Measurements from ENCODE around the gene PCDH18. TPM values are rescaled to one million over a fixed set of nuclear protein-coding genes. Genes with fewer than 3 reads are reported as not detected.
A peak's percentile ranks its signal among the peaks of the same experiment; 100 is the strongest.

The PCDH18 gene
- total RNA-seq, 4 donors from 2014 or later: 4.1 to 11.5 (median 6.8) TPM

- TF ChIP-seq POLR2A (IDR thresholded peaks at IDR 0.05) (no peak), CTCF (IDR thresholded peaks at IDR 0.05) (no peak), POLR2AphosphoS5 (IDR thresholded peaks at IDR 0.05) (no peak), EP300 (IDR thresholded peaks at IDR 0.05) (no peak)
- Histone ChIP-seq H3K4me1 (no peaks in the 10 kb centered on the region), H3K36me3 (no peaks in the 10 kb centered on the region), H3K27ac (no peak overlapping the region), H3K9me3 (no peaks in the 10 kb centered on the region), H3K4me3 (no peak overlapping the region), H3K27me3 (no peaks in the 10 kb centered on the region)
- 61% methylated on average over 2 of the region's 2 CpGs for WGBS
- DNase-seq (ENCODE audit: low spot score in 2 of 2): no peak
Measured at GRCh38 chr4:137558951-137559350, 26.7 kb upstream of the PCDH18 start.

- DNase-seq (ENCODE audit: low spot score in 2 of 2): no peak
- Histone ChIP-seq H3K9me3 (no peaks in the 10 kb centered on the region), H3K27ac (no peak overlapping the region), H3K4me1 (peaks cover 6% of the 10 kb centered on the region), H3K27me3 (no peaks in the 10 kb centered on the region), H3K4me3 (no peak overlapping the region), H3K36me3 (no peaks in the 10 kb centered on the region)
- WGBS: 61% methylated on average over 4 of the region's 4 CpGs
- no peak for TF ChIP-seq CTCF (IDR thresholded peaks at IDR 0.05)
- no peak for TF ChIP-seq EP300 (IDR thresholded peaks at IDR 0.05)
- TF ChIP-seq POLR2AphosphoS5 (IDR thresholded peaks at IDR 0.05): peak in 1 of 3 donors; percentile 46
Measured at GRCh38 chr4:137545461-137545861, 13.2 kb upstream of the PCDH18 start.

GRCh38 chr4:137543648-137544047 lies 11.4 kb upstream of the PCDH18 start:
- Histone ChIP-seq H3K9me3 (no peaks in the 10 kb centered on the region), H3K27ac (peak overlapping the region; percentile 6), H3K36me3 (no peaks in the 10 kb centered on the region), H3K4me1 (peaks cover 6% of the 10 kb centered on the region), H3K4me3 (no peak overlapping the region), H3K27me3 (no peaks in the 10 kb centered on the region)
- no peak for DNase-seq (ENCODE audit: low spot score in 2 of 2)
- 69% methylated on average over 3 of the region's 3 CpGs for WGBS
- TF ChIP-seq POLR2AphosphoS5 (IDR thresholded peaks at IDR 0.05) (no peak), POLR2A (IDR thresholded peaks at IDR 0.05) (no peak), CTCF (IDR thresholded peaks at IDR 0.05) (no peak), EP300 (IDR thresholded peaks at IDR 0.05) (no peak)

GRCh38 chr4:137543198-137543597 lies 10.9 kb upstream of the PCDH18 start:
- Histone ChIP-seq H3K9me3 (no peaks in the 10 kb centered on the region), H3K4me3 (no peak overlapping the region), H3K27ac (peak overlapping the region; percentile 6), H3K36me3 (no peaks in the 10 kb centered on the region), H3K27me3 (no peaks in the 10 kb centered on the region), H3K4me1 (peaks cover 6% of the 10 kb centered on the region)
- WGBS: 58% methylated on average over 2 of the region's 2 CpGs
- DNase-seq (ENCODE audit: low spot score in 2 of 2): no peak
- no peak for TF ChIP-seq CTCF (IDR thresholded peaks at IDR 0.05)
- no peak for TF ChIP-seq EP300 (IDR thresholded peaks at IDR 0.05)
- no peak for TF ChIP-seq POLR2A (IDR thresholded peaks at IDR 0.05)
- no peak for TF ChIP-seq POLR2AphosphoS5 (IDR thresholded peaks at IDR 0.05)

- peak overlapping the region; percentile 55 for H3K27ac ChIP-seq
- no peaks in the 10 kb centered on the region for H3K36me3 ChIP-seq
Measured at GRCh38 chr4:137541876-137542646, 9.8 kb upstream of the PCDH18 start.

More at GRCh38 chr4:137541876-137542646, 9.8 kb upstream of the PCDH18 start:
- no peaks in the 10 kb centered on the region for H3K27me3 ChIP-seq
- no peak for DNase-seq (ENCODE audit: low spot score in 2 of 2)
- peak overlapping the region; percentile 33 for H3K4me3 ChIP-seq
- no peak for TF ChIP-seq EP300 (IDR thresholded peaks at IDR 0.05)
- TF ChIP-seq POLR2AphosphoS5 (IDR thresholded peaks at IDR 0.05): no peak
- no peak for TF ChIP-seq CTCF (IDR thresholded peaks at IDR 0.05)
- no peak for TF ChIP-seq POLR2A (IDR thresholded peaks at IDR 0.05)
- peaks cover 6% of the 10 kb centered on the region for H3K4me1 ChIP-seq
- H3K9me3 ChIP-seq: no peaks in the 10 kb centered on the region
- WGBS: 35% methylated on average over 7 of the region's 7 CpGs
